Right lobe of liver (tissue), 6 donors: Measurements from ENCODE around the gene MAPRE2. TPM values are rescaled to one million over a fixed set of nuclear protein-coding genes. Genes with fewer than 3 reads are reported as not detected.
A peak's percentile ranks its signal among the peaks of the same experiment; 100 is the strongest.

Experiments
- ATAC-seq, 4 donors: fragments of 200-7000 bp; cut with Tn5 transposase; one replicate each; pipeline ENCODE4 v1.9.1; 2020; ENCODE audit warnings: mild to moderate bottlenecking in 4 of 4, moderate library complexity in 4 of 4
- DNase-seq, 3 donors: peaks; one replicate each; pipeline ENCODE4 v3.0.0-alpha.2; 2020
- H3K27ac ChIP-seq, 3 donors: fragments of 200-600 bp; one replicate each; pipeline ENCODE4 v1.8.0; 2022
- H3K27me3 ChIP-seq, 2 donors: fragments of 200-600 bp; one replicate each; pipeline ENCODE4 v1.8.0; 2022
- H3K36me3 ChIP-seq, 4 donors: fragments of 200-600 bp; sonication (generic) in 1 of 4; one replicate each; pipeline versions ENCODE4 v1.5.1 to v1.8.0; 2017 to 2022; ENCODE audit warnings: control low read depth in 1 of 4
- H3K4me1 ChIP-seq, 4 donors: fragments of 200-600 bp; sonication (generic) in 1 of 4; one replicate each; pipeline versions ENCODE4 v1.5.1 to v1.8.0; 2017 to 2022; ENCODE audit warnings: control low read depth in 1 of 4
- H3K4me3 ChIP-seq, 3 donors: fragments of 200-600 bp; one replicate each; pipeline ENCODE4 v1.8.0; 2022
- H3K9me3 ChIP-seq, 4 donors: fragments of 200-600 bp; sonication (generic) in 1 of 4; one replicate each; pipeline versions ENCODE4 v1.5.1 to v1.8.0; 2017 to 2022; ENCODE audit warnings: control low read depth in 1 of 4
- POLR2A ChIP-seq: fragments of 450-650 bp; IDR thresholded peaks from one replicate; pipeline ENCODE4 v1.6.1; 2017; ENCODE audit warnings: antibody characterized with exemption, mild to moderate bottlenecking
- WGBS: methylation state at CpG from one replicate; pipeline ENCODE4 v1.1.6; 2018; ENCODE audit warnings: low coverage, low lambda C conversion rate; ENCODE audit not compliant: insufficient coverage; ENCODE audit errors: missing lambda C conversion rate; 5-methylcytosine and 5-hydroxymethylcytosine counted together
- intact Hi-C, 2 donors: fragments of 100-400 bp; cut with DNase I; formaldehyde crosslinking; loops; one replicate each; pipeline versions ENCODE4 v1.11.2 to v1.14.1; 2022
- total RNA-seq, 6 experiments: library from RNA; depleted of rRNA in 2 of 6; stranded (reverse); fragments of >200 nt in 2 of 6; fragmentation: NEBNext Ultra II Directional in 3 of 6; extraction: Animal tissue kit (Norgen Biotek cat#: 25700) in 3 of 6; gene quantifications; one replicate each; pipeline versions ENCODE4 v1.1.0 to v1.2.4, GENCODE V29; 2016 to 2023
- TF ChIP-seq, protein P1 (sequence below), 4 donors: fragments of 200-600 bp in 3 of 4; fragments of 450-650 bp in 1 of 4; IDR thresholded peaks; one replicate each; pipeline versions ENCODE4 v1.5.1 to v1.8.0; 2016 to 2022; ENCODE audit warnings: antibody characterized with exemption in 4 of 4, mild to moderate bottlenecking in 2 of 4
- donor health status: DM: no; HTN: yes; CAD: no.
- donor health status: DM: no; HTN: no; CAD: no.
- donor health status: DM: no; HTN: no; CAD: no.
- donor health status: DM: no; HTN: yes; CAD: no.
- donor health status: DM: no; HTN: yes; CAD: no.

MAPRE2 gene
- total RNA-seq, 6 experiments from 2014 or later = 17.0 to 25.9 (median 21.5) TPM

DNA sequence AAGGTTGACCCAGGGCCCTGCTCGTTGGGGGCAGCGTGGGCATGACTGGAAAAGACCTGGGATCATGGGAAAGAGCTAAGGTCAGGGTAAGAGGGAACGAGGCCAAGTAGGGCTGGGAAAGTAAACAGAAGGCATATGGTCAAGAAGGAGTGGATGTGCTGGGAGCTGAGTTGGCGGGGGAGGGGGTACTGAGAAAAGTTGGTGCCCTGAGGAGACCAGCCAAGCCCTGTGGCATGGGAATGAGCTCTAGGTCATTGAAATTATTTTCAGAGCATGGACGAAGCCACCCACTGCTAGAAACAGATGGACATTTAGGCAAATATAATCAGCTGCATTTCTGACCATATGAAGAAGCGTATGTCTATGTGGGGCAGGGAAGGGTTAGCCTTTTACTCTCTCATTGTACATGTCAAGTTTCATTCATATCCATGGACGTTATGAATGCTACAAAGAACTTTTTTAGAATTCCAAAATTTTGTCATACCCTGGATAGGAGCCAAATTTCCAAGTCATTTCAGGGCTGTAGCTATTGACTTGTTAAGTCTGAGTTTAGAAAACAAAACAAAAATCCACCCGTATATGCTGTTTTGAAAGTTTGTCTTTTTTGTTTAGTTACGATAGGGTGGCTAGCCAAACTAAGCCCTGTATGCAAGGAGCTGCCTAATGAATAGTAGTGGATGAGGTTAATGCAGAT is 19.1 kb downstream of the MAPRE2 start:
- Histone ChIP-seq H3K4me1 (peaks cover 0 to 33% (median 14%) of the 10 kb centered on the region in 4 donors), H3K4me3 (no peak overlapping the region), H3K27ac (peak overlapping the region; percentile 20 to 79 (median 29)), H3K9me3 (no peaks in the 10 kb centered on the region), H3K36me3 (no peaks in the 10 kb centered on the region), H3K27me3 (no peaks in the 10 kb centered on the region)
- no peak for TF ChIP-seq POLR2A
- TF ChIP-seq, protein P1, sequence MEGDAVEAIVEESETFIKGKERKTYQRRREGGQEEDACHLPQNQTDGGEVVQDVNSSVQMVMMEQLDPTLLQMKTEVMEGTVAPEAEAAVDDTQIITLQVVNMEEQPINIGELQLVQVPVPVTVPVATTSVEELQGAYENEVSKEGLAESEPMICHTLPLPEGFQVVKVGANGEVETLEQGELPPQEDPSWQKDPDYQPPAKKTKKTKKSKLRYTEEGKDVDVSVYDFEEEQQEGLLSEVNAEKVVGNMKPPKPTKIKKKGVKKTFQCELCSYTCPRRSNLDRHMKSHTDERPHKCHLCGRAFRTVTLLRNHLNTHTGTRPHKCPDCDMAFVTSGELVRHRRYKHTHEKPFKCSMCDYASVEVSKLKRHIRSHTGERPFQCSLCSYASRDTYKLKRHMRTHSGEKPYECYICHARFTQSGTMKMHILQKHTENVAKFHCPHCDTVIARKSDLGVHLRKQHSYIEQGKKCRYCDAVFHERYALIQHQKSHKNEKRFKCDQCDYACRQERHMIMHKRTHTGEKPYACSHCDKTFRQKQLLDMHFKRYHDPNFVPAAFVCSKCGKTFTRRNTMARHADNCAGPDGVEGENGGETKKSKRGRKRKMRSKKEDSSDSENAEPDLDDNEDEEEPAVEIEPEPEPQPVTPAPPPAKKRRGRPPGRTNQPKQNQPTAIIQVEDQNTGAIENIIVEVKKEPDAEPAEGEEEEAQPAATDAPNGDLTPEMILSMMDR (IDR thresholded peaks at IDR 0.05) = no peak
- WGBS = 23% methylated on average over 7 of the region's 9 CpGs
- intact Hi-C loops = no loop called here
- DNase-seq (peak; percentile 38 to 76 (median 73)), ATAC-seq (peak; percentile 77 to 87 (median 78))

DNA sequence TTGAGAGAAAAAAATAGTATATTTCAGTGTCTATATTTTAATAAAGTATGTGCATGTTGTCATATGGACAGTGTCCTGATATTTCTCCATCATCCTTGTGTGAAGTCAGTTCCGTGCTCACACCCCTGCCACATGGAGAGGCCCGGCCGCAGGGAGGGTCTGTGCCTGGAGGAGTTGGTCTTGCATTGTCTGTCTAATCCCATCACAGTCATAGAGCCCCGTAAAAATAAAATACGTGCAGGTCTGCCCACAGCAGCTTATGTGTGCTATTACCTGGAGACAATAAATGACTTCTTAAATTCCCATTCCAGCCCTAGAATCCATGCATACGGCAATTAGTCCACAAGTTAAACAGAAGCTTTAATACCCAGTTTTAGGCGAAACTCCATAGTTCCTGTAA is 20.1 kb downstream of the MAPRE2 start:
- intact Hi-C loops = no loop called here
- H3K27me3 ChIP-seq = no peaks in the 10 kb centered on the region
- H3K36me3 ChIP-seq = no peaks in the 10 kb centered on the region
- WGBS = 88% methylated on average over 6 of the region's 7 CpGs
- TF ChIP-seq POLR2A = no peak
- TF ChIP-seq, protein P1 (IDR thresholded peaks at IDR 0.05) = no peak
- H3K9me3 ChIP-seq = no peaks in the 10 kb centered on the region
- H3K27ac ChIP-seq = peak overlapping the region in 2 of 3 donors; percentile 66 to 79
- H3K4me1 ChIP-seq = peaks cover 0 to 33% (median 14%) of the 10 kb centered on the region in 4 donors
- ATAC-seq = no peak
- H3K4me3 ChIP-seq = no peak overlapping the region
- no peak for DNase-seq

DNA sequence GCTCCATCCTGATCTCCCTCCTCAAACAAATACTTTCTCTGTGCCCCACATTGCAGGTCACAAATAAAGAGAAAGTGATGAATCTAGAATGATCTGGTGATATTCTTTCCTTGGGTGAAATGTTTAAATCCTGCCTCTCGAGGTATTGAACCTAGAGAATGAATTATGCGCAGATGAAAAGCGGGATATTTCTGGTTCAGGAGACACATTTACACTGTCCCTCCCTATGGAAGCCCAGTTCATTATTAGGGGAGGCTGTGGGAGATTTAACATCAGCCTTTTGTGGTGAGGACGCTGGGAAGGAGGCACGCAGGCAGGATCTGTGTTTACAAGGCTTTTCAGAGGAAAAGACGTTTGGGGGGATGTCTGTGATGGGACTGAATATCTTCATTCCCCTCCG is 20.6 kb downstream of the MAPRE2 start:
- Histone ChIP-seq H3K27me3 (no peaks in the 10 kb centered on the region), H3K4me1 (peaks cover 0 to 33% (median 14%) of the 10 kb centered on the region in 4 donors), H3K27ac (peak overlapping the region; percentile 13 to 79 (median 66)), H3K36me3 (no peaks in the 10 kb centered on the region), H3K9me3 (no peaks in the 10 kb centered on the region), H3K4me3 (no peak overlapping the region)
- no peak for DNase-seq
- intact Hi-C loops = no loop called here
- no peak for ATAC-seq
- WGBS = 76% methylated on average over 7 of the region's 7 CpGs
- TF ChIP-seq, protein P1 (IDR thresholded peaks at IDR 0.05) = no peak
- no peak for TF ChIP-seq POLR2A

DNA sequence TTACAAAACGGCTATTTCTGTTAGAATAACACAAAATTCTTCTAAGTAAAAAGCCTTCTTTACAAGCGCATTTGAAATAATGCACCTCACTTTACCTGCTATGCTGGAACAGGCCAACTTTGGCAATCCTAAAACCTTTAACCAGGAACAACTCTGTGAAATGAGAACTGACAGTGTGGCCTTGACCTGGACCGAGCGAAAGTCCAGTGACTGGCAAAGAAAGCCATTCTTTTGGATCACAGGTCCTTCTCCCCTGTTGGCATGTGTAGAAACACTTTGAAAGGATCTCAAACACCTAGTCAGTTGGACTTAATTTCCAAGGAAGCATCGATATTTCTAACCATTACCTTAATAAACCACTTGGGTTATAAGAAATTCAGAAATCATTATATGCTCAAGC is 21.2 kb downstream of the MAPRE2 start:
- ATAC-seq (peak; percentile 76 to 85 (median 82)), DNase-seq (peak; percentile 59 to 88 (median 82))
- Histone ChIP-seq H3K36me3 (no peaks in the 10 kb centered on the region), H3K4me1 (peaks cover 0 to 35% (median 14%) of the 10 kb centered on the region in 4 donors), H3K4me3 (no peak overlapping the region), H3K9me3 (no peaks in the 10 kb centered on the region), H3K27me3 (no peaks in the 10 kb centered on the region), H3K27ac (peak overlapping the region; percentile 13 to 79 (median 66))
- TF ChIP-seq, protein P1 (IDR thresholded peaks at IDR 0.05) = no peak
- no peak for TF ChIP-seq POLR2A
- intact Hi-C loops = no loop called here
- WGBS = 36% methylated on average over 4 of the region's 5 CpGs
